Measurements from ENCODE around the gene RNF144B. TPM values are rescaled to one million over a fixed set of nuclear protein-coding genes. Genes with fewer than 3 reads are reported as not detected.
A peak's percentile ranks its signal among the peaks of the same experiment; 100 is the strongest.

The RNF144B gene
- total and polyA plus RNA-seq, 2 experiments from 2014 or later: 4.2 to 9.0 TPM

DNA sequence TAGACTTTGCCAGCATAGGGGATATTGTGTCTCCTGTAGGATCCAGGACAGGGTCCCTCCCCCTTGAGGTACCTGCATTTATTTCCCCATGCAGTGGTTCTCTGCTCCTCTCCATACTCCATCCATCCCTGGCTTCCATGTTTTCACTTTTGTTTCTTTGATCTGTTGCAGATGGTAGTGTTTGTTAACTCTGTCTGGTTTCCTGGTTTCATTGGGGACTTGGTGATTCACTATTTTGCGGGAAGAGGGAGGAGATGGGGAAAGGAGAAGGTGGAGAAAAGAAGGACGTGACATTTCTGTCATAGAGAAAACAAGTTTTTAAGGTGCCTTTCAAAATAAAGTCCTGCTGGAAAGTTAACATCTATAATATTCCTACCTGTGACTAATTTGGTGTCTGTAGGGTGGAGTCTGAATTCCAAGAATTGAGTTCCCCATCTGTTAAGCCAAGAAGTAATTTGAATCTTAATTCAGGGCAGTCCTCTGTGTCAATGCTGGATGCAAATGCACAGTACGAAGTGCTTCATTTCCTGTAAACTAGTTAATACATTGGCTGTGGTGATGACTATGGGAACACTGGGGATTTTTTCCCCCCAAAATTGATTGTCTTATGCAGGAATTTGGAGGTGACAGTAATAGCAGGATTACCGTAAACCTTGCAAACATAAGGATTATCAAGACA lies 6.9 kb upstream of the RNF144B start:
- Mint-ChIP-seq H3K27me3 (ENCODE audit: insufficient read depth, low read depth, poor library complexity) (peaks cover 4% of the 10 kb centered on the region), H3K9me3 (no peaks in the 10 kb centered on the region; the same call in 2 of the 3 replicates), H3K27ac (no peak overlapping the region), H3K36me3 (ENCODE audit: low read depth) (no peaks in the 10 kb centered on the region), H3K4me1 (peaks cover 12% of the 10 kb centered on the region; the same call in 2 of the 3 replicates), H3K4me3 (no peak overlapping the region)
- Histone ChIP-seq H3K4me1 (ENCODE audit: insufficient read depth) (no peaks in the 10 kb centered on the region), H3K4me3 (no peak overlapping the region), H3K27ac (ENCODE audit: low read depth) (no peak overlapping the region), H3K9me2 (ENCODE audit: insufficient read depth) (peaks cover 3% of the 10 kb centered on the region; the same call in 1 of the 2 replicates), H3F3A (replicated peaks; ENCODE audit: low read depth) (no peaks in the 10 kb centered on the region), H3K4me2 (no peak overlapping the region), H4K20me1 (replicated peaks; ENCODE audit: insufficient read depth) (no peaks in the 10 kb centered on the region), H3K27me3 (ENCODE audit: insufficient read depth) (no peaks in the 10 kb centered on the region), H2AFZ (peak overlapping the region; percentile 72; the same call in 1 of the 2 replicates), H3K79me2 (replicated peaks; ENCODE audit: insufficient read depth) (no peaks in the 10 kb centered on the region), H3K36me3 (ENCODE audit: insufficient read depth) (no peaks in the 10 kb centered on the region)
- TF ChIP-seq, protein P1, sequence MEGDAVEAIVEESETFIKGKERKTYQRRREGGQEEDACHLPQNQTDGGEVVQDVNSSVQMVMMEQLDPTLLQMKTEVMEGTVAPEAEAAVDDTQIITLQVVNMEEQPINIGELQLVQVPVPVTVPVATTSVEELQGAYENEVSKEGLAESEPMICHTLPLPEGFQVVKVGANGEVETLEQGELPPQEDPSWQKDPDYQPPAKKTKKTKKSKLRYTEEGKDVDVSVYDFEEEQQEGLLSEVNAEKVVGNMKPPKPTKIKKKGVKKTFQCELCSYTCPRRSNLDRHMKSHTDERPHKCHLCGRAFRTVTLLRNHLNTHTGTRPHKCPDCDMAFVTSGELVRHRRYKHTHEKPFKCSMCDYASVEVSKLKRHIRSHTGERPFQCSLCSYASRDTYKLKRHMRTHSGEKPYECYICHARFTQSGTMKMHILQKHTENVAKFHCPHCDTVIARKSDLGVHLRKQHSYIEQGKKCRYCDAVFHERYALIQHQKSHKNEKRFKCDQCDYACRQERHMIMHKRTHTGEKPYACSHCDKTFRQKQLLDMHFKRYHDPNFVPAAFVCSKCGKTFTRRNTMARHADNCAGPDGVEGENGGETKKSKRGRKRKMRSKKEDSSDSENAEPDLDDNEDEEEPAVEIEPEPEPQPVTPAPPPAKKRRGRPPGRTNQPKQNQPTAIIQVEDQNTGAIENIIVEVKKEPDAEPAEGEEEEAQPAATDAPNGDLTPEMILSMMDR (conservative IDR thresholded peaks at IDR 0.05; ENCODE audit: low read depth in 2 of 2): no peak
- TF ChIP-seq ZNF331 (CRISPR knock-in tag; IDR thresholded peaks at IDR 0.05; ENCODE audit: low read depth) (no peak), CREB1 (CRISPR knock-in tag; IDR thresholded peaks at IDR 0.05; ENCODE audit: low read depth) (no peak), EZH2phosphoT487 (IDR thresholded peaks at IDR 0.05; ENCODE audit: unreplicated experiment) (no peak), POLR2AphosphoS5 (IDR thresholded peaks at IDR 0.05; ENCODE audit: low read depth) (no peak), STAT1 (IDR thresholded peaks at IDR 0.05; ENCODE audit: unreplicated experiment) (no peak), ZNF114 (CRISPR knock-in tag; IDR thresholded peaks at IDR 0.05) (no peak), NANOG (IDR thresholded peaks at IDR 0.05; ENCODE audit: borderline replicate concordance) (no peak), EZH2 (IDR thresholded peaks at IDR 0.05; ENCODE audit: low read depth, unreplicated experiment) (no peak), JUNB (IDR thresholded peaks at IDR 0.05; ENCODE audit: unreplicated experiment) (no peak)
- TF ChIP-seq, protein P2, sequence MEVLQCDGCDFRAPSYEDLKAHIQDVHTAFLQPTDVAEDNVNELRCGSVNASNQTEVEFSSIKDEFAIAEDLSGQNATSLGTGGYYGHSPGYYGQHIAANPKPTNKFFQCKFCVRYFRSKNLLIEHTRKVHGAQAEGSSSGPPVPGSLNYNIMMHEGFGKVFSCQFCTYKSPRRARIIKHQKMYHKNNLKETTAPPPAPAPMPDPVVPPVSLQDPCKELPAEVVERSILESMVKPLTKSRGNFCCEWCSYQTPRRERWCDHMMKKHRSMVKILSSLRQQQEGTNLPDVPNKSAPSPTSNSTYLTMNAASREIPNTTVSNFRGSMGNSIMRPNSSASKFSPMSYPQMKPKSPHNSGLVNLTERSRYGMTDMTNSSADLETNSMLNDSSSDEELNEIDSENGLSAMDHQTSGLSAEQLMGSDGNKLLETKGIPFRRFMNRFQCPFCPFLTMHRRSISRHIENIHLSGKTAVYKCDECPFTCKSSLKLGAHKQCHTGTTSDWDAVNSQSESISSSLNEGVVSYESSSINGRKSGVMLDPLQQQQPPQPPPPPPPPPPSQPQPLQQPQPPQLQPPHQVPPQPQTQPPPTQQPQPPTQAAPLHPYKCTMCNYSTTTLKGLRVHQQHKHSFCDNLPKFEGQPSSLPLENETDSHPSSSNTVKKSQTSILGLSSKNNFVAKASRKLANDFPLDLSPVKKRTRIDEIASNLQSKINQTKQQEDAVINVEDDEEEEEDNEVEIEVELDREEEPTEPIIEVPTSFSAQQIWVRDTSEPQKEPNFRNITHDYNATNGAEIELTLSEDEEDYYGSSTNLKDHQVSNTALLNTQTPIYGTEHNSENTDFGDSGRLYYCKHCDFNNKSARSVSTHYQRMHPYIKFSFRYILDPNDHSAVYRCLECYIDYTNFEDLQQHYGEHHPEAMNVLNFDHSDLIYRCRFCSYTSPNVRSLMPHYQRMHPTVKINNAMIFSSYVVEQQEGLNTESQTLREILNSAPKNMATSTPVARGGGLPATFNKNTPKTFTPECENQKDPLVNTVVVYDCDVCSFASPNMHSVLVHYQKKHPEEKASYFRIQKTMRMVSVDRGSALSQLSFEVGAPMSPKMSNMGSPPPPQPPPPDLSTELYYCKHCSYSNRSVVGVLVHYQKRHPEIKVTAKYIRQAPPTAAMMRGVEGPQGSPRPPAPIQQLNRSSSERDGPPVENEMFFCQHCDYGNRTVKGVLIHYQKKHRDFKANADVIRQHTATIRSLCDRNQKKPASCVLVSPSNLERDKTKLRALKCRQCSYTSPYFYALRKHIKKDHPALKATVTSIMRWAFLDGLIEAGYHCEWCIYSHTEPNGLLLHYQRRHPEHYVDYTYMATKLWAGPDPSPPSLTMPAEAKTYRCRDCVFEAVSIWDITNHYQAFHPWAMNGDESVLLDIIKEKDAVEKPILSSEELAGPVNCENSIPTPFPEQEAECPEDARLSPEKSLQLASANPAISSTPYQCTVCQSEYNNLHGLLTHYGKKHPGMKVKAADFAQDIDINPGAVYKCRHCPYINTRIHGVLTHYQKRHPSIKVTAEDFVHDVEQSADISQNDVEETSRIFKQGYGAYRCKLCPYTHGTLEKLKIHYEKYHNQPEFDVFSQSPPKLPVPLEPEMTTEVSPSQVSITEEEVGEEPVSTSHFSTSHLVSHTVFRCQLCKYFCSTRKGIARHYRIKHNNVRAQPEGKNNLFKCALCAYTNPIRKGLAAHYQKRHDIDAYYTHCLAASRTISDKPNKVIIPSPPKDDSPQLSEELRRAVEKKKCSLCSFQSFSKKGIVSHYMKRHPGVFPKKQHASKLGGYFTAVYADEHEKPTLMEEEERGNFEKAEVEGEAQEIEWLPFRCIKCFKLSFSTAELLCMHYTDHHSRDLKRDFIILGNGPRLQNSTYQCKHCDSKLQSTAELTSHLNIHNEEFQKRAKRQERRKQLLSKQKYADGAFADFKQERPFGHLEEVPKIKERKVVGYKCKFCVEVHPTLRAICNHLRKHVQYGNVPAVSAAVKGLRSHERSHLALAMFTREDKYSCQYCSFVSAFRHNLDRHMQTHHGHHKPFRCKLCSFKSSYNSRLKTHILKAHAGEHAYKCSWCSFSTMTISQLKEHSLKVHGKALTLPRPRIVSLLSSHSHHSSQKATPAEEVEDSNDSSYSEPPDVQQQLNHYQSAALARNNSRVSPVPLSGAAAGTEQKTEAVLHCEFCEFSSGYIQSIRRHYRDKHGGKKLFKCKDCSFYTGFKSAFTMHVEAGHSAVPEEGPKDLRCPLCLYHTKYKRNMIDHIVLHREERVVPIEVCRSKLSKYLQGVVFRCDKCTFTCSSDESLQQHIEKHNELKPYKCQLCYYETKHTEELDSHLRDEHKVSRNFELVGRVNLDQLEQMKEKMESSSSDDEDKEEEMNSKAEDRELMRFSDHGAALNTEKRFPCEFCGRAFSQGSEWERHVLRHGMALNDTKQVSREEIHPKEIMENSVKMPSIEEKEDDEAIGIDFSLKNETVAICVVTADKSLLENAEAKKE (CRISPR knock-in tag; IDR thresholded peaks at IDR 0.05): no peak
- TF ChIP-seq, protein P3, sequence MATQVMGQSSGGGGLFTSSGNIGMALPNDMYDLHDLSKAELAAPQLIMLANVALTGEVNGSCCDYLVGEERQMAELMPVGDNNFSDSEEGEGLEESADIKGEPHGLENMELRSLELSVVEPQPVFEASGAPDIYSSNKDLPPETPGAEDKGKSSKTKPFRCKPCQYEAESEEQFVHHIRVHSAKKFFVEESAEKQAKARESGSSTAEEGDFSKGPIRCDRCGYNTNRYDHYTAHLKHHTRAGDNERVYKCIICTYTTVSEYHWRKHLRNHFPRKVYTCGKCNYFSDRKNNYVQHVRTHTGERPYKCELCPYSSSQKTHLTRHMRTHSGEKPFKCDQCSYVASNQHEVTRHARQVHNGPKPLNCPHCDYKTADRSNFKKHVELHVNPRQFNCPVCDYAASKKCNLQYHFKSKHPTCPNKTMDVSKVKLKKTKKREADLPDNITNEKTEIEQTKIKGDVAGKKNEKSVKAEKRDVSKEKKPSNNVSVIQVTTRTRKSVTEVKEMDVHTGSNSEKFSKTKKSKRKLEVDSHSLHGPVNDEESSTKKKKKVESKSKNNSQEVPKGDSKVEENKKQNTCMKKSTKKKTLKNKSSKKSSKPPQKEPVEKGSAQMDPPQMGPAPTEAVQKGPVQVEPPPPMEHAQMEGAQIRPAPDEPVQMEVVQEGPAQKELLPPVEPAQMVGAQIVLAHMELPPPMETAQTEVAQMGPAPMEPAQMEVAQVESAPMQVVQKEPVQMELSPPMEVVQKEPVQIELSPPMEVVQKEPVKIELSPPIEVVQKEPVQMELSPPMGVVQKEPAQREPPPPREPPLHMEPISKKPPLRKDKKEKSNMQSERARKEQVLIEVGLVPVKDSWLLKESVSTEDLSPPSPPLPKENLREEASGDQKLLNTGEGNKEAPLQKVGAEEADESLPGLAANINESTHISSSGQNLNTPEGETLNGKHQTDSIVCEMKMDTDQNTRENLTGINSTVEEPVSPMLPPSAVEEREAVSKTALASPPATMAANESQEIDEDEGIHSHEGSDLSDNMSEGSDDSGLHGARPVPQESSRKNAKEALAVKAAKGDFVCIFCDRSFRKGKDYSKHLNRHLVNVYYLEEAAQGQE (IDR thresholded peaks at IDR 0.05; ENCODE audit: unreplicated experiment): no peak
- TF ChIP-seq, protein P4, sequence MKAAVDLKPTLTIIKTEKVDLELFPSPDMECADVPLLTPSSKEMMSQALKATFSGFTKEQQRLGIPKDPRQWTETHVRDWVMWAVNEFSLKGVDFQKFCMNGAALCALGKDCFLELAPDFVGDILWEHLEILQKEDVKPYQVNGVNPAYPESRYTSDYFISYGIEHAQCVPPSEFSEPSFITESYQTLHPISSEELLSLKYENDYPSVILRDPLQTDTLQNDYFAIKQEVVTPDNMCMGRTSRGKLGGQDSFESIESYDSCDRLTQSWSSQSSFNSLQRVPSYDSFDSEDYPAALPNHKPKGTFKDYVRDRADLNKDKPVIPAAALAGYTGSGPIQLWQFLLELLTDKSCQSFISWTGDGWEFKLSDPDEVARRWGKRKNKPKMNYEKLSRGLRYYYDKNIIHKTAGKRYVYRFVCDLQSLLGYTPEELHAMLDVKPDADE (IDR thresholded peaks at IDR 0.05): no peak
- DNase-seq (ENCODE audit: low spot score) (no peak), ATAC-seq (no peak)
